Chondrocyte (in vitro differentiated cells): ENCODE measurements around the gene SEL1L2. TPM values are rescaled to one million over a fixed set of nuclear protein-coding genes. Genes with fewer than 3 reads are reported as not detected.

Source experiments
- DNase-seq: peaks from one replicate; pipeline ENCODE4 v3.0.0; 2021; ENCODE audit warnings: mixed read lengths, low spot score
- H3K27ac Mint-ChIP-seq: one replicate; pipeline ENCODE4 v1.8.0; 2021; ENCODE audit warnings: mild to moderate bottlenecking, moderate library complexity, mixed read lengths; ENCODE audit not compliant: unreplicated experiment
- H3K27me3 Mint-ChIP-seq: 2 replicates; pipeline ENCODE4 v1.8.0; 2021; ENCODE audit warnings: low read depth, mixed read lengths
- H3K36me3 Mint-ChIP-seq: 2 replicates; pipeline ENCODE4 v1.8.0; 2021; ENCODE audit warnings: low read depth, mixed read lengths
- H3K4me1 Mint-ChIP-seq: 2 replicates; pipeline ENCODE4 v1.8.0; 2021; ENCODE audit warnings: low read depth, mild to moderate bottlenecking, mixed read lengths
- H3K4me3 Mint-ChIP-seq: one replicate; pipeline ENCODE4 v1.8.0; 2021; ENCODE audit warnings: mild to moderate bottlenecking, moderate library complexity, mixed read lengths; ENCODE audit not compliant: unreplicated experiment
- H3K9me3 Mint-ChIP-seq: 2 replicates; pipeline ENCODE4 v1.8.0; 2021; ENCODE audit warnings: low read depth, mixed read lengths
- CTCF ChIP-seq: fragments of 200-600 bp; sonication (generic); IDR thresholded peaks from 2 replicates; pipeline ENCODE4 v1.5.0; 2021; ENCODE audit warnings: antibody characterized with exemption, mild to moderate bottlenecking, moderate library complexity
- total RNA-seq: library from RNA; stranded (reverse); gene quantifications from 3 replicates; pipeline ENCODE4 v1.2.1, GENCODE V29; 2021

Gene SEL1L2
- total RNA-seq, 1 donor from 2014 or later = not detected

- H3K4me3 Mint-ChIP-seq = no peak overlapping the region
- no peak for TF ChIP-seq CTCF
- no peaks in the 10 kb centered on the region for H3K4me1 Mint-ChIP-seq
- H3K36me3 Mint-ChIP-seq = peaks cover 1% of the 10 kb centered on the region
- H3K27me3 Mint-ChIP-seq = no peaks in the 10 kb centered on the region
- peaks cover 20% of the 10 kb centered on the region for H3K9me3 Mint-ChIP-seq
- H3K27ac Mint-ChIP-seq = no peak overlapping the region
- DNase-seq = no peak
These were observed 18.8 kb upstream of the SEL1L2 start for GRCh38 chr20:14009208-14009607.

GRCh38 chr20:14005996-14006395 is 15.6 kb upstream of the SEL1L2 start:
- no peak for DNase-seq
- Mint-ChIP-seq H3K9me3 (peaks cover 8% of the 10 kb centered on the region), H3K4me3 (no peak overlapping the region), H3K4me1 (no peaks in the 10 kb centered on the region), H3K27me3 (no peaks in the 10 kb centered on the region), H3K36me3 (no peaks in the 10 kb centered on the region), H3K27ac (no peak overlapping the region)
- TF ChIP-seq CTCF = no peak

- H3K36me3 Mint-ChIP-seq = no peaks in the 10 kb centered on the region
- H3K4me3 Mint-ChIP-seq = no peak overlapping the region
- TF ChIP-seq CTCF = no peak
- H3K9me3 Mint-ChIP-seq = no peaks in the 10 kb centered on the region
- no peaks in the 10 kb centered on the region for H3K27me3 Mint-ChIP-seq
- peaks cover 6% of the 10 kb centered on the region for H3K4me1 Mint-ChIP-seq
- no peak overlapping the region for H3K27ac Mint-ChIP-seq
- no peak for DNase-seq
These were observed 10.5 kb upstream of the SEL1L2 start for GRCh38 chr20:14000917-14001316.

GRCh38 chr20:13996265-13996664 is 5.9 kb upstream of the SEL1L2 start:
- Mint-ChIP-seq H3K36me3 (peaks cover 3% of the 10 kb centered on the region), H3K9me3 (peaks cover 23% of the 10 kb centered on the region), H3K4me3 (peak overlapping the region; percentile 82), H3K4me1 (peaks cover 6% of the 10 kb centered on the region), H3K27ac (no peak overlapping the region), H3K27me3 (no peaks in the 10 kb centered on the region)
- TF ChIP-seq CTCF = no peak
- no peak for DNase-seq

- Mint-ChIP-seq H3K27me3 (no peaks in the 10 kb centered on the region), H3K9me3 (peaks cover 24% of the 10 kb centered on the region), H3K36me3 (peaks cover 3% of the 10 kb centered on the region), H3K4me1 (peaks cover 6% of the 10 kb centered on the region), H3K27ac (no peak overlapping the region), H3K4me3 (peak overlapping the region; percentile 82)
- peak; percentile 71 for DNase-seq
- TF ChIP-seq CTCF = peak; percentile 30
These were observed 5.4 kb upstream of the SEL1L2 start for GRCh38 chr20:13995841-13996240.
